GM19193 (cell line): Measurements from ENCODE around the gene ACRV1.

Experiments used
- POLR2A ChIP-seq: IDR thresholded peaks from 4 replicates; pipeline ENCODE4 v1.6.1; 2011; ENCODE audit not compliant: insufficient read depth, insufficient read length; ENCODE audit errors: extremely low read depth

Gene ACRV1

GRCh38 chr11:125623064-125623463 lies 57.6 kb downstream of the ACRV1 start:
- TF ChIP-seq POLR2A, result peak; percentile 22

- TF ChIP-seq POLR2A, result no peak
Observed at GRCh38 chr11:125621995-125622394, 58.7 kb downstream of the ACRV1 start.
